Neural cell (in vitro differentiated cells): ENCODE measurements around the gene BTNL8. TPM values are rescaled to one million over a fixed set of nuclear protein-coding genes. Genes with fewer than 3 reads are reported as not detected.

Experiments used
- H2AFZ ChIP-seq: fragments of 200-600, 300-800 bp; sonication (generic), shearing (Covaris generic); 2 replicates; pipeline ENCODE4 v1.6.0; 2014; ENCODE audit warnings: low read depth, mild to moderate bottlenecking, antibody characterized with exemption, low read length, moderate library complexity
- H3F3A ChIP-seq: fragments of 200-600 bp; shearing (Covaris generic); 2 replicates; pipeline ENCODE4 v1.6.1; 2016; ENCODE audit warnings: mild to moderate bottlenecking, moderate library complexity, mixed read lengths, antibody characterized with exemption, low read length; ENCODE audit not compliant: insufficient read depth, poor library complexity, severe bottlenecking
- H3K27ac ChIP-seq: fragments of 200-600, 300-800 bp; sonication (generic), shearing (Covaris generic); 2 replicates; pipeline ENCODE4 v1.5.1; 2014; ENCODE audit warnings: mild to moderate bottlenecking, low read length, moderate library complexity
- H3K27me3 ChIP-seq: fragments of 300-800, 200-600 bp; sonication (generic), shearing (Covaris generic); 2 replicates; pipeline ENCODE4 v1.6.0; 2014; ENCODE audit warnings: mild to moderate bottlenecking, low read depth, low read length, moderate library complexity; ENCODE audit not compliant: insufficient read depth
- H3K36me3 ChIP-seq: fragments of 300-800, 200-600 bp; sonication (generic), shearing (Covaris generic); 2 replicates; pipeline ENCODE4 v1.5.1; 2014; ENCODE audit warnings: mild to moderate bottlenecking, antibody characterized with exemption, low read length, moderate library complexity; ENCODE audit not compliant: insufficient read depth
- H3K4me2 ChIP-seq: fragments of 300-800, 200-600 bp; sonication (generic), shearing (Covaris generic); 2 replicates; pipeline ENCODE4 v1.6.0; 2014; ENCODE audit warnings: mild to moderate bottlenecking, low read length
- H3K4me3 ChIP-seq: fragments of 300-800, 200-600 bp; sonication (generic), shearing (Covaris generic); 2 replicates; pipeline ENCODE4 v1.5.1; 2014; ENCODE audit warnings: mild to moderate bottlenecking, low read length, moderate library complexity
- H3K79me2 ChIP-seq: fragments of 200-600 bp; shearing (Covaris generic); replicated peaks from 2 replicates; pipeline ENCODE4 v1.6.0; 2014; ENCODE audit warnings: mild to moderate bottlenecking, low read length, moderate library complexity; ENCODE audit not compliant: insufficient read depth
- H3K9ac ChIP-seq: fragments of 300-800, 200-600 bp; sonication (generic), shearing (Covaris generic); 2 replicates; pipeline ENCODE4 v1.6.1; 2016; ENCODE audit warnings: mild to moderate bottlenecking, low read length, mixed read lengths
- H3K9me2 ChIP-seq: fragments of 200-600 bp; shearing (Covaris generic); 2 replicates; pipeline ENCODE4 v1.6.1; 2016; ENCODE audit warnings: mild to moderate bottlenecking, low read length, mixed read lengths; ENCODE audit not compliant: insufficient read depth
- H3K9me3 ChIP-seq: fragments of 200-600, 300-800 bp; sonication (generic), shearing (Covaris generic); 2 replicates; pipeline ENCODE4 v1.6.1; 2016; ENCODE audit warnings: mild to moderate bottlenecking, mixed run types, low read length, moderate library complexity, mixed read lengths
- H4K20me1 ChIP-seq: fragments of 200-600 bp; shearing (Covaris generic); 2 replicates; pipeline ENCODE4 v1.6.1; 2016; ENCODE audit warnings: mild to moderate bottlenecking, mixed run types; ENCODE audit not compliant: insufficient read depth
- CTCF ChIP-seq: fragments of 450-650 bp; IDR thresholded peaks from 2 replicates; pipeline ENCODE4 v1.5.1; 2014; ENCODE audit warnings: antibody characterized with exemption, mild to moderate bottlenecking, moderate library complexity; ENCODE audit not compliant: poor library complexity, severe bottlenecking
- EP300 ChIP-seq: fragments of 450-650 bp; conservative IDR thresholded peaks from 2 replicates; pipeline ENCODE4 v1.6.1; 2014; ENCODE audit warnings: antibody characterized with exemption, mild to moderate bottlenecking, moderate library complexity; ENCODE audit not compliant: poor library complexity, severe bottlenecking
- EZH2 ChIP-seq: fragments of 200-600, 300-800 bp; shearing (Covaris generic), sonication (generic); IDR thresholded peaks from 2 replicates; pipeline ENCODE4 v1.6.1; 2014; ENCODE audit warnings: antibody characterized with exemption, low read length, borderline replicate concordance, mild to moderate bottlenecking; ENCODE audit not compliant: insufficient read depth, poor library complexity, severe bottlenecking
- MXI1 ChIP-seq: fragments of 450-650 bp; conservative IDR thresholded peaks from 2 replicates; pipeline ENCODE4 v1.6.1; 2014; ENCODE audit warnings: antibody characterized with exemption, mild to moderate bottlenecking; ENCODE audit not compliant: poor library complexity, severe bottlenecking
- POLR2AphosphoS5 ChIP-seq: IDR thresholded peaks from 2 replicates; pipeline ENCODE4 v1.6.1; 2012
- RAD21 ChIP-seq: fragments of 450-650 bp; conservative IDR thresholded peaks from 2 replicates; pipeline ENCODE4 v1.6.1; 2014; ENCODE audit warnings: antibody characterized with exemption, mild to moderate bottlenecking, moderate library complexity
- REST ChIP-seq: IDR thresholded peaks from 2 replicates; pipeline ENCODE4 v1.6.1; 2012; ENCODE audit warnings: borderline replicate concordance
- SMC3 ChIP-seq: fragments of 450-650 bp; conservative IDR thresholded peaks from 2 replicates; pipeline ENCODE4 v1.6.1; 2014; ENCODE audit warnings: antibody characterized with exemption, mild to moderate bottlenecking, moderate library complexity; ENCODE audit not compliant: poor library complexity
- TAF1 ChIP-seq: IDR thresholded peaks from 2 replicates; pipeline ENCODE4 v1.6.1; 2012; ENCODE audit warnings: low read depth
- polyA plus RNA-seq: library from polyadenylated mRNA; depleted of rRNA; stranded (reverse); fragments of >200 nt; gene quantifications from 2 replicates; pipeline ENCODE4 v1.2.3, GENCODE V29; 2014

Gene BTNL8
- polyA plus RNA-seq, 1 donor from 2014 or later, result not detected

GRCh38 chr5:180910182-180910581 is 11.2 kb downstream of the BTNL8 start:
- Histone ChIP-seq H3K36me3 (no peaks in the 10 kb centered on the region), H4K20me1 (no peaks in the 10 kb centered on the region), H3K27me3 (no peaks in the 10 kb centered on the region), H3K9me3 (no peaks in the 10 kb centered on the region), H3F3A (no peaks in the 10 kb centered on the region), H3K9me2 (no peaks in the 10 kb centered on the region), H3K9ac (no peak overlapping the region), H2AFZ (no peak overlapping the region), H3K4me3 (no peak overlapping the region), H3K79me2 (no peaks in the 10 kb centered on the region), H3K4me2 (no peak overlapping the region), H3K27ac (no peak overlapping the region)
- no peak for TF ChIP-seq EZH2
- TF ChIP-seq REST, result no peak
- no peak for TF ChIP-seq MXI1
- no peak for TF ChIP-seq POLR2AphosphoS5
- TF ChIP-seq EP300, result no peak
- TF ChIP-seq TAF1, result no peak
- TF ChIP-seq SMC3, result no peak
- TF ChIP-seq CTCF, result no peak
- TF ChIP-seq RAD21, result no peak

GRCh38 chr5:180910735-180911134 is 11.8 kb downstream of the BTNL8 start:
- H3K27ac ChIP-seq, result no peak overlapping the region
- H2AFZ ChIP-seq, result no peak overlapping the region
- no peak overlapping the region for H3K9ac ChIP-seq
- no peaks in the 10 kb centered on the region for H3K27me3 ChIP-seq
- no peaks in the 10 kb centered on the region for H3K36me3 ChIP-seq
- no peak overlapping the region for H3K4me3 ChIP-seq
- H3F3A ChIP-seq, result no peaks in the 10 kb centered on the region
- TF ChIP-seq TAF1 (no peak), CTCF (no peak), POLR2AphosphoS5 (no peak), EP300 (no peak), EZH2 (no peak), RAD21 (no peak), MXI1 (no peak), SMC3 (no peak), REST (no peak)
- no peaks in the 10 kb centered on the region for H3K79me2 ChIP-seq
- H3K9me3 ChIP-seq, result no peaks in the 10 kb centered on the region
- H4K20me1 ChIP-seq, result no peaks in the 10 kb centered on the region
- no peak overlapping the region for H3K4me2 ChIP-seq
- no peaks in the 10 kb centered on the region for H3K9me2 ChIP-seq
